Measurements from ENCODE around the gene NRARP.

Gene NRARP

GRCh38 chr9:137294091-137294680, 7.9 kb downstream of the NRARP start (continued):
- TF ChIP-seq ZNF335 (tag by site-specific recombination; conservative IDR thresholded peaks at IDR 0.05) (peak; percentile 66), ZNF785 (tag by site-specific recombination; IDR thresholded peaks at IDR 0.05) (no peak), ZNF324 (tag by site-specific recombination; IDR thresholded peaks at IDR 0.05) (peak; percentile 56; the same call in 1 of the 2 replicates), TRIM28 (IDR thresholded peaks at IDR 0.05; ENCODE audit: borderline replicate concordance, low read length) (peak; percentile 99), ZNF518A (tag by site-specific recombination; conservative IDR thresholded peaks at IDR 0.05; ENCODE audit: low read depth) (0 out of 2 replicates have a peak, but pooled peaks have one; percentile 24), ZBTB8A (tag by site-specific recombination; IDR thresholded peaks at IDR 0.05) (0 out of 2 replicates have a peak, but pooled peaks have one; percentile 32), SETDB1 (IDR thresholded peaks at IDR 0.05; ENCODE audit: insufficient read length, low read length) (peak; percentile 97), ZNF266 (tag by site-specific recombination; IDR thresholded peaks at IDR 0.05; ENCODE audit: low read depth) (no peak), ZNF311 (tag by site-specific recombination; IDR thresholded peaks at IDR 0.05; ENCODE audit: borderline replicate concordance) (no peak), GLIS1 (tag by site-specific recombination; IDR thresholded peaks at IDR 0.05) (peak; percentile 91), ZNF24 (tag by site-specific recombination; IDR thresholded peaks at IDR 0.05) (0 out of 2 replicates have a peak, but pooled peaks have one; percentile 34), WT1 (tag by site-specific recombination; IDR thresholded peaks at IDR 0.05) (peak; percentile 51; the same call in 1 of the 2 replicates), ZSCAN23 (tag by site-specific recombination; IDR thresholded peaks at IDR 0.05) (0 out of 2 replicates have a peak, but pooled peaks have one; percentile 57), ZNF211 (tag by site-specific recombination; IDR thresholded peaks at IDR 0.05; ENCODE audit: low read depth) (no peak), SP3 (tag by site-specific recombination; IDR thresholded peaks at IDR 0.05) (peak; percentile 68), SP7 (tag by site-specific recombination; IDR thresholded peaks at IDR 0.05) (peak; percentile 72), KLF1 (tag by site-specific recombination; IDR thresholded peaks at IDR 0.05) (peak; percentile 11; the same call in 1 of the 2 replicates), ZNF423 (tag by site-specific recombination; IDR thresholded peaks at IDR 0.05) (no peak), ZSCAN30 (tag by site-specific recombination; IDR thresholded peaks at IDR 0.05) (0 out of 2 replicates have a peak, but pooled peaks have one; percentile 52), ZNF341 (tag by site-specific recombination; IDR thresholded peaks at IDR 0.05; ENCODE audit: low read depth) (peak; percentile 8; the same call in 1 of the 2 replicates), PATZ1 (tag by site-specific recombination; IDR thresholded peaks at IDR 0.05) (peak; percentile 69), ZBTB26 (tag by site-specific recombination; optimal IDR thresholded peaks at IDR 0.05) (peak; percentile 17), GLI4 (tag by site-specific recombination; IDR thresholded peaks at IDR 0.05) (no peak), ZNF610 (tag by site-specific recombination; IDR thresholded peaks at IDR 0.05; ENCODE audit: borderline replicate concordance) (peak; percentile 40; the same call in 1 of the 2 replicates), ZNF23 (tag by site-specific recombination; IDR thresholded peaks at IDR 0.05; ENCODE audit: borderline replicate concordance) (no peak), ZNF629 (tag by site-specific recombination; IDR thresholded peaks at IDR 0.05) (peak; percentile 26; the same call in 1 of the 2 replicates), OSR2 (tag by site-specific recombination; IDR thresholded peaks at IDR 0.05) (0 out of 2 replicates have a peak, but pooled peaks have one; percentile 1), ZNF792 (tag by site-specific recombination; IDR thresholded peaks at IDR 0.05) (no peak), ZNF843 (tag by site-specific recombination; IDR thresholded peaks at IDR 0.05) (no peak), KLF16 (tag by site-specific recombination; IDR thresholded peaks at IDR 0.05) (peak; percentile 38; the same call in 1 of the 2 replicates), ZNF701 (tag by site-specific recombination; IDR thresholded peaks at IDR 0.05) (no peak), YY2 (tag by site-specific recombination; IDR thresholded peaks at IDR 0.05) (peak; percentile 68; the same call in 1 of the 2 replicates)
- TF ChIP-seq, protein P1, sequence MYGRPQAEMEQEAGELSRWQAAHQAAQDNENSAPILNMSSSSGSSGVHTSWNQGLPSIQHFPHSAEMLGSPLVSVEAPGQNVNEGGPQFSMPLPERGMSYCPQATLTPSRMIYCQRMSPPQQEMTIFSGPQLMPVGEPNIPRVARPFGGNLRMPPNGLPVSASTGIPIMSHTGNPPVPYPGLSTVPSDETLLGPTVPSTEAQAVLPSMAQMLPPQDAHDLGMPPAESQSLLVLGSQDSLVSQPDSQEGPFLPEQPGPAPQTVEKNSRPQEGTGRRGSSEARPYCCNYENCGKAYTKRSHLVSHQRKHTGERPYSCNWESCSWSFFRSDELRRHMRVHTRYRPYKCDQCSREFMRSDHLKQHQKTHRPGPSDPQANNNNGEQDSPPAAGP (tag by site-specific recombination; IDR thresholded peaks at IDR 0.05): peak; percentile 46; the same call in 1 of the 2 replicates
